Measurements from ENCODE around the gene PKLR. TPM values are rescaled to one million over a fixed set of nuclear protein-coding genes. Genes with fewer than 3 reads are reported as not detected.

The PKLR gene
- total RNA-seq, 1 experiment from 2014 or later, result not detected

DNA sequence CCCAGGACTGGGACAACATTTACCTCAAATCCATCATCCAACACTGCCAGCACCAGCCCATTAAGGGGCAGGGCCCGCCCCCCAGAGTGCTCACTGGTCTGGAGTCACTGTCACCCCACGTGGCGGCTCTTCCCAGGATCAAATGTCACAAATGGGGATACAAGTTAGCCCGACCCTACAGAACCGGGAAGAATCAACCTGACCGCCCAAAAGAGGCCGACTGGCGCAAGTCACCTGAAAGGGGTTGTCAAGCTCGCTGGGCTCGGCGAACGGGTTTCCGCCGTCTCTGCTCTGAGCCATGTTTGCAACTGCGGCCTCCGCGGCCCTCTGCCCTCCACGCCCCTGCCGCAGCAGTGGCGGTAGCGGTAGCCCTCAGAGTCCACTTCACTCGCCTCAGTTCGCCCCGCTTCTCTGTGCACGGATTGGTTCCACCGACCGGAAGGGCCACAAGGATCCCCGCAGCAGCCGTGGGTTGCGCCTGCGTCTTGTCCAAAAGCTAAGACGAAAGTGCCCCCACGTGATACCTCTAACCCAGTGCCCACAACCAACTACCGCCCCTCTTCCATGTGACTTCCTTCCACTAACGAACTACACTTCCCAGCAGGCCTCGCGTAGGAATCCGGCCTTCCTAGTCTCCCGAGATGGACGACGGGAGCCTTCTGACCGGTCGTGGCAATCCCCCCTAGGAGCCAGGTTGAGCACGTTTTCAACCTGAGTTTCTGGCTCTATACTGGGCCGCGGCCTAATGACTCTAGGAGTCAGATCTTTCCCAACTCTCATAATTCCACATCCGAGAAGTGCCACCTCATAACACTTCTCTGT is 39.2 kb downstream of the PKLR start, which contains the start of gene SCAMP3:
TSS of gene SCAMP3 (minus strand) at position 509 of the 822 bp plus-strand sequence. CDS start at position 300, 209 bp downstream.
- peak; percentile 94 to 97 for DNase-seq
- Histone ChIP-seq H3K4me3 (ENCODE audit: low read depth, low read length) (peak within 1 kb of the TSS; percentile 65), H3K27me3 (replicated peaks; ENCODE audit: control insufficient read depth, insufficient read depth, low read length) (no peaks in the 10 kb centered on the region), H3K9me3 (no peaks in the 10 kb centered on the region), H3K4me1 (peaks cover 4% of the 10 kb centered on the region), H3K36me3 (ENCODE audit: control insufficient read depth, insufficient read depth, low read length) (peaks cover 3% of the 10 kb centered on the region)
- no peaks in the 10 kb centered on the region for H3K9me3 Mint-ChIP-seq (ENCODE audit: unreplicated experiment)
- TSS peak; percentile 45 for BruUV-seq (replicated peaks)
- intact Hi-C loops (cut with micrococcal nuclease; ENCODE audit: unreplicated experiment), result loop anchor here (1.0 kb wide), 2 partner anchors 11 to 61 kb away; partner anchors contain the start of gene CLK2
- no peaks in the 10 kb centered on the region for H3K27me3 Mint-ChIP-seq (ENCODE audit: insufficient read depth, unreplicated experiment)
- peaks cover 88% of the 10 kb centered on the region for H3K36me3 Mint-ChIP-seq (ENCODE audit: insufficient read depth, unreplicated experiment)
- peak within 1 kb of the TSS; percentile 95 for H3K4me3 Mint-ChIP-seq (ENCODE audit: unreplicated experiment)
- peak within 1 kb of the TSS; percentile 94 for H3K27ac Mint-ChIP-seq (ENCODE audit: unreplicated experiment)
- peaks cover 23% of the 10 kb centered on the region for H3K4me1 Mint-ChIP-seq (ENCODE audit: low read depth, unreplicated experiment)
- TF ChIP-seq, protein P1, sequence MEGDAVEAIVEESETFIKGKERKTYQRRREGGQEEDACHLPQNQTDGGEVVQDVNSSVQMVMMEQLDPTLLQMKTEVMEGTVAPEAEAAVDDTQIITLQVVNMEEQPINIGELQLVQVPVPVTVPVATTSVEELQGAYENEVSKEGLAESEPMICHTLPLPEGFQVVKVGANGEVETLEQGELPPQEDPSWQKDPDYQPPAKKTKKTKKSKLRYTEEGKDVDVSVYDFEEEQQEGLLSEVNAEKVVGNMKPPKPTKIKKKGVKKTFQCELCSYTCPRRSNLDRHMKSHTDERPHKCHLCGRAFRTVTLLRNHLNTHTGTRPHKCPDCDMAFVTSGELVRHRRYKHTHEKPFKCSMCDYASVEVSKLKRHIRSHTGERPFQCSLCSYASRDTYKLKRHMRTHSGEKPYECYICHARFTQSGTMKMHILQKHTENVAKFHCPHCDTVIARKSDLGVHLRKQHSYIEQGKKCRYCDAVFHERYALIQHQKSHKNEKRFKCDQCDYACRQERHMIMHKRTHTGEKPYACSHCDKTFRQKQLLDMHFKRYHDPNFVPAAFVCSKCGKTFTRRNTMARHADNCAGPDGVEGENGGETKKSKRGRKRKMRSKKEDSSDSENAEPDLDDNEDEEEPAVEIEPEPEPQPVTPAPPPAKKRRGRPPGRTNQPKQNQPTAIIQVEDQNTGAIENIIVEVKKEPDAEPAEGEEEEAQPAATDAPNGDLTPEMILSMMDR (IDR thresholded peaks at IDR 0.05; ENCODE audit: insufficient read depth in 1 of 2, low read depth in 1 of 2, low read length in 1 of 2, severe bottlenecking in 1 of 2, unreplicated experiment in 1 of 2), result no peak
- ChIA-PET POLR2A (interaction anchor here (0.6 to 1.9 kb wide), 4 partner anchors 11 to 18 kb away, joined by 3 to 18 read pairs (median 4); partner anchors contain the start of gene CLK2), CTCF (interaction anchor here (0.7 to 1.9 kb wide), 6 partner anchors 11 to 46 kb away, joined by 3 to 12 read pairs (median 7); partner anchors contain the start of genes CLK2, FDPS and HCN3)

GRCh38 chr1:155261493-155261851 is 39.8 kb downstream of the PKLR start:
- H3K36me3 Mint-ChIP-seq (ENCODE audit: insufficient read depth, unreplicated experiment), result peaks cover 84% of the 10 kb centered on the region
- peaks cover 4% of the 10 kb centered on the region for H3K4me1 ChIP-seq
- peak overlapping the region; percentile 95 for H3K4me3 Mint-ChIP-seq (ENCODE audit: unreplicated experiment)
- peaks cover 23% of the 10 kb centered on the region for H3K4me1 Mint-ChIP-seq (ENCODE audit: low read depth, unreplicated experiment)
- peaks cover 3% of the 10 kb centered on the region for H3K36me3 ChIP-seq (ENCODE audit: control insufficient read depth, insufficient read depth, low read length)
- no peak for DNase-seq
- TF ChIP-seq, protein P1 (IDR thresholded peaks at IDR 0.05; ENCODE audit: insufficient read depth in 1 of 2, low read depth in 1 of 2, low read length in 1 of 2, severe bottlenecking in 1 of 2, unreplicated experiment in 1 of 2), result no peak
- no peaks in the 10 kb centered on the region for H3K27me3 Mint-ChIP-seq (ENCODE audit: insufficient read depth, unreplicated experiment)
- no peaks in the 10 kb centered on the region for H3K27me3 ChIP-seq (replicated peaks; ENCODE audit: control insufficient read depth, insufficient read depth, low read length)
- H3K9me3 Mint-ChIP-seq (ENCODE audit: unreplicated experiment), result no peaks in the 10 kb centered on the region
- H3K9me3 ChIP-seq, result no peaks in the 10 kb centered on the region
- no TSS peak for BruUV-seq (replicated peaks)
- peak overlapping the region; percentile 65 for H3K4me3 ChIP-seq (ENCODE audit: low read depth, low read length)
- H3K27ac Mint-ChIP-seq (ENCODE audit: unreplicated experiment), result peak overlapping the region; percentile 94
- POLR2A ChIA-PET, result interaction anchor here (0.7 to 1.9 kb wide), 3 partner anchors 12 to 63 kb away, joined by 3 to 18 read pairs (median 4); partner anchors contain the start of gene CLK2
- CTCF ChIA-PET, result interaction anchor here (0.6 to 1.9 kb wide), 7 partner anchors 11 to 68 kb away, joined by 3 to 12 read pairs (median 7); partner anchors contain the start of genes CLK2, FDPS and HCN3
- intact Hi-C loops (cut with micrococcal nuclease; ENCODE audit: unreplicated experiment), result no loop called here

GRCh38 chr1:155260276-155260675 is 41.0 kb downstream of the PKLR start:
- intact Hi-C loops (cut with micrococcal nuclease; ENCODE audit: unreplicated experiment), result no loop called here
- Histone ChIP-seq H3K4me1 (peaks cover 4% of the 10 kb centered on the region), H3K4me3 (ENCODE audit: low read depth, low read length) (no peak overlapping the region), H3K9me3 (no peaks in the 10 kb centered on the region), H3K27me3 (replicated peaks; ENCODE audit: control insufficient read depth, insufficient read depth, low read length) (no peaks in the 10 kb centered on the region), H3K36me3 (ENCODE audit: control insufficient read depth, insufficient read depth, low read length) (no peaks in the 10 kb centered on the region; the same call in none of the 2 replicates)
- Mint-ChIP-seq H3K27ac (ENCODE audit: unreplicated experiment) (no peak overlapping the region), H3K9me3 (ENCODE audit: unreplicated experiment) (no peaks in the 10 kb centered on the region), H3K4me1 (ENCODE audit: low read depth, unreplicated experiment) (peaks cover 23% of the 10 kb centered on the region), H3K4me3 (ENCODE audit: unreplicated experiment) (peak overlapping the region; percentile 95), H3K36me3 (ENCODE audit: insufficient read depth, unreplicated experiment) (peaks cover 74% of the 10 kb centered on the region), H3K27me3 (ENCODE audit: insufficient read depth, unreplicated experiment) (no peaks in the 10 kb centered on the region)
- TF ChIP-seq, protein P1 (IDR thresholded peaks at IDR 0.05; ENCODE audit: insufficient read depth in 1 of 2, low read depth in 1 of 2, low read length in 1 of 2, severe bottlenecking in 1 of 2, unreplicated experiment in 1 of 2), result no peak
- POLR2A ChIA-PET, result interaction anchor here (1.8 kb wide), 1 partner anchor 13 kb away, joined by 6 read pairs; the partner anchor contains the start of gene CLK2
- CTCF ChIA-PET, result no interaction called here
- BruUV-seq (replicated peaks), result no TSS peak
- no peak for DNase-seq

All from Caco-2 (cell line).